GM19468 (cell line): ENCODE results near the gene RAB7B.

ENCODE experiments used
- ATAC-seq: cut with Tn5 transposase; IDR thresholded peaks from one replicate; pipeline ENCODE4 v1.9.1; 2021; ENCODE audit warnings: mild to moderate bottlenecking, moderate library complexity, moderate number of reproducible peaks; ENCODE audit not compliant: unreplicated experiment; ENCODE audit errors: extremely low read depth

The RAB7B gene

GRCh38 chr1:205976708-205977401 lies 26.3 kb downstream of the RAB7B start:
- no peak for ATAC-seq

GRCh38 chr1:205976036-205976435 lies 27.2 kb downstream of the RAB7B start:
- no peak for ATAC-seq

- no peak for ATAC-seq
These were observed 27.7 kb downstream of the RAB7B start for GRCh38 chr1:205975387-205975998.

GRCh38 chr1:205974712-205975111 lies 28.5 kb downstream of the RAB7B start:
- no peak for ATAC-seq

GRCh38 chr1:205973377-205974232 lies 29.6 kb downstream of the RAB7B start:
- no peak for ATAC-seq

GRCh38 chr1:205972491-205973168 lies 30.6 kb downstream of the RAB7B start:
- ATAC-seq, result no peak

- ATAC-seq, result no peak
These were observed 31.1 kb downstream of the RAB7B start for GRCh38 chr1:205972081-205972480.

- no peak for ATAC-seq
These were observed 32.1 kb downstream of the RAB7B start for GRCh38 chr1:205971082-205971481.

- ATAC-seq, result no peak
These were observed 32.7 kb downstream of the RAB7B start for GRCh38 chr1:205970486-205970885.

GRCh38 chr1:205969229-205969628 lies 34.0 kb downstream of the RAB7B start:
- no peak for ATAC-seq

- ATAC-seq, result no peak
These were observed 35.5 kb downstream of the RAB7B start for GRCh38 chr1:205967554-205968335.

GRCh38 chr1:205965036-205965884 lies 37.9 kb downstream of the RAB7B start:
- ATAC-seq, result no peak

GRCh38 chr1:205963352-205964155 lies 39.6 kb downstream of the RAB7B start:
- ATAC-seq, result no peak

GRCh38 chr1:205962821-205963221 lies 40.4 kb downstream of the RAB7B start:
- ATAC-seq, result no peak

GRCh38 chr1:205961991-205962820 lies 41.0 kb downstream of the RAB7B start:
- ATAC-seq, result no peak

- ATAC-seq, result no peak
These were observed 41.8 kb downstream of the RAB7B start for GRCh38 chr1:205961405-205961804.

- ATAC-seq, result no peak
These were observed 43.4 kb downstream of the RAB7B start for GRCh38 chr1:205959789-205960188.
